NCI-H128 (cell line): ENCODE results near the gene ZBTB20.
A peak's percentile ranks its signal among the peaks of the same experiment; 100 is the strongest.

Experiments used
- DNase-seq: peaks from one replicate; lab custom pipeline; 2025; ENCODE audit not compliant: unreplicated experiment; lab: John Stamatoyannopoulos, UW

The ZBTB20 gene

DNA sequence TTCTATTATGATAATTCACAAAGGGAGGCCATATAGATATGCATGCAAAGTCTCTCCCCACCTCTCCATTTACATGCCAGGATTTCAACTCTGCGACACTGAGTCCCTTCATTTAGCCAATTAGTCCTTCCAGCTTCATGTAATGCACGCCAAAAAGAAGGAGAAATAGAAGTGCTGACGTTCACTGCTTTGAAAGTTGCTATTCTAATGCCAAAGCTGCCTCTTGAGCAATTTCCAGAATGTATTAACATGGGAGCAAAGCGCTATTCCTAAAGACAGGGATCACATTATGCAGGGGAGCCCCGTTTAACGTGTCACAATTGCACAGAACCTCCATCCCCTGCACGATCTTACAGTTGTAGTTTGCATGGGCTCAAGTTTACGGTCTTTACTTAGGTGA is 722.8 kb downstream of the ZBTB20 start:
- no peak for DNase-seq

DNA sequence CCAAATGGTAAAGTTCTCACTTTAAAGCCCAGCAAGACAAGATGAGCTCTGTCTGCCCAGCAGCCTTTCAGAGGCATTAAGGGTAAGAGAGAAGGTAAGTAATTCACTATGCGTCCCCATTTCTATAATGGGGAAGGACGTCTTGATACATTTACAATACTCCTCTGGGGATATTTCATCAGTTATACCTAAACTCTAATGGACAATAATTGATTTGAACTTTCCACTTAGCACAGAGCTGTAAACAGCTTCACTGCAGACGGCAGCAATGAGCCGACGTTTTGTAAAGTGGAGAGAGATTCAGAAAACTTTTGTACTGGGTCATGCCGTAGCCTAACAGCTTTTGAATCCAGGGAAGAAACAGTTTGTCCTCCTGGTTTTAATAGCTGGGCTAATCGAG is 725.9 kb downstream of the ZBTB20 start:
- peak; percentile 51 for DNase-seq

- no peak for DNase-seq
Measured at GRCh38 chr3:114420072-114420471, 727.0 kb downstream of the ZBTB20 start.

GRCh38 chr3:114418724-114419543 is 728.2 kb downstream of the ZBTB20 start:
- peak; percentile 36 for DNase-seq

GRCh38 chr3:114418107-114418506 is 729.0 kb downstream of the ZBTB20 start:
- no peak for DNase-seq

DNA sequence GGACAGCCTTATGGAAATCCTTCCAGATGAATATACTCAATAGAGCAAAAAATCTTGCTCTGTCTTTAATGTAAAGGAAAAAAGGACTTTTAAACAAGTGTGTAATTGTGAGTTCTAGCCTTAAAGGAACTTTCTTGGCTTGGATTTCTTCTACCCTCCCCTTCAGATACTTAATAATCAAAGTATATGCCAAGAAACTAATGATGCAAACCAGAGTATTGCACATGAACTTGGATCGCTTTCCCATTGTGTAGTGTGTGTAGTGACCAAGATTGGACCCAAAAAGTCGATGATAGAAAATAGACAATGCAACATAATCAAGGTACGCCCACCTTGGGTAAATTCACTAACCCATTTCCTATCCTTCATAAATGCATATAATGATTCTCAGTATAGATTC is 729.4 kb downstream of the ZBTB20 start:
- DNase-seq = no peak

GRCh38 chr3:114417265-114417664 is 729.8 kb downstream of the ZBTB20 start:
- no peak for DNase-seq

DNA sequence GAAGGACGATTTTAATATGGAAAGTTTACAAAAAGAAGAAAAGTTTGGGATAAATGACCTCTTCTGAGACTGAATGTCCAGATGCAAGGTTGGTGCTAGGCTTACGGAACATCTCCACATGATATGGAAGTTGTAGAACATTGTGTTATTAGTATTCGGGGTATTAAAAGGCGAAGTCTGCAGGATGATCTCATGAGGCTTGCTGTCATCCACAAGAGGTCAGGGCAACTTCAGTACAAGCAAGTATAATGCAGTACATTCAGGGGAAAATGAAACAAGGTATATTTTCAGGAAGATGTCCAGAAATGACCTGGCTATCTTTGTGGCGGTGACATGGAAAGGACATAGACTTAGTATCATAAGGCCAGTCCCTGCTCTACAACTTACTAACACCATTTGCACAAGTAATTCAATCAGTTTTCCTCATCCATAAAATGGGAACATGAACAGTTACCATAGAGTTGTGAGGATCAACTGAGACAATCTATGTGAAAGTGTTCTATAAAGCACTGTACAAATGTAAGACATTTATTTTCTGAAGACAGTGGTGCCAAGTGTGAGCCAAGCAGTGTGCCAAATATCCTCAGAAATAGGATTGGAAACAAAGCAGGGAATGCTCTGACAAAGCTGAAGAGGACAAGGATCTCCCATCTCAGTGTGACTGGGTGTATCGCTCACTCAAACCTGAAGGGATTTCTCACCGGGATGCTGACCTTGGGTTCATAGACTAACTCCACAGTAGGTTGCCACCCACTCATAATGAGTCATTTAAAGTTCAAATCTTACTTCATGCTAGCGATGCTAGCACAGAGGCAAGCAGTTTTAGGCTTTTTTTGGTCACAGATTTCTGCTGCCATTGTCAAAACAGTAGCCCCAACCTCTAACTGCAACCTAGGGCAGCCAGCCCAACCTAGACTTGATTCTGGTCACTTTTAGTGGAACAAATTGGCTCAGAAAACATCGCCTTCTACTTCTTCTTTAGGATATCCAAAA is 735.0 kb downstream of the ZBTB20 start:
- no peak for DNase-seq

DNA sequence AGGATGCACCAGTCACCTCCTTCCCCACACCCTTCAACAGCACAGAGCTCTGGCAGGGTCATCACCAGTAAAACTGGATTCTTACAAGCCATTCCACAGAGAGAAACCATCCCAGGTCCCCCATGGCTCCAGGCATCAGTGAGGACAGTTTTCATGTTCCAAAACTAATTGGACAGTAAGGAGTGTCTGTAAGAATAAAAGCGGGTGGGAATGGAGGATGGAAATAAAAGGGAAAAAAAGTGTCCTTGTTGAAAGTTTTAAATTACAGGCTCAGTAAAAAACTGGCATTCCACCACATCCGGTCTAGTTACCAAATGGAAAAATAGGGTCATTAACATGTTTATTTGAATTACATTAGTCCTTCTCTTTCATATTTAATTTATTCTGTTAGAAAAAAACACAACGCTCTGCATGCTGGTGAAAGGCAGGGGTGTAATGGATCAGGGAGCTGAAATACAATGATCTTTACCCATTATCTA is 735.9 kb downstream of the ZBTB20 start:
- no peak for DNase-seq

GRCh38 chr3:114408736-114409670 is 738.1 kb downstream of the ZBTB20 start:
- peak; percentile 67 for DNase-seq

DNA sequence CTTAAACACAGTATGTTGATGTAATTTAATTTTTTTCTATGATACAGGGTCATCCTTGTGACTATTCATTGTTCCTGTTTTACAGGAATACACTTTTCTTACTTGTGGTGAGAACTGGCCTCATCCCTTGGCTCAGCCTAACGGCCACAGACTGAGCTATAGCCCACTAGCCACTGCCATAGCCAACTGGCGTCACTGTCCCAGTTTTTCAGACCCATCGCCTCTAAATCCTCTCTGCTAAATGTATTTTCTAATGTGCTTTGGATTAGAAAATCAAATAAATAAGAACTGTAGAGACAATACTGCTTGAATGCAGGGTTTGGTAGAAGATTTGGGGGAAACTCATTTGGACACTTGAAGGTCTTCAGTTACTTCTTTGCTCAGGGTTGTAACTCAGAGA is 740.2 kb downstream of the ZBTB20 start:
- DNase-seq = no peak

DNA sequence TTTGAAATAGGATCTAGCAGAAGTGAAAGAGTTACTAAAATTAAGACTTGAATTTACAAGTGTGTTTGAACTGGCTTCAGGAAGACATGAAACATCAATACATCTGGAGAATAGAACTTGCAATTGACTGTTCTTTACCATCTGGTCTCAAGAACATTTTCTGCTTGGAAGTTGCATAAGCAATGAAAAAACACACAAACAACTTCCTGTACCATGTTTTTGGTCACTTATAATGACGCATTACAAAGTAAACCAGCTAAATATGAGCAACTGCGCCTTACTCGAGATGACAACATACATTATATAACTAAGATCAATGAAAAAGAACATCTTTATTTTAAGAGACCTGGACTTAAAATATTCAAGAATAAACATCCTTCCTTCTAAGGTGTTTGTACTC is 740.8 kb downstream of the ZBTB20 start:
- no peak for DNase-seq

DNA sequence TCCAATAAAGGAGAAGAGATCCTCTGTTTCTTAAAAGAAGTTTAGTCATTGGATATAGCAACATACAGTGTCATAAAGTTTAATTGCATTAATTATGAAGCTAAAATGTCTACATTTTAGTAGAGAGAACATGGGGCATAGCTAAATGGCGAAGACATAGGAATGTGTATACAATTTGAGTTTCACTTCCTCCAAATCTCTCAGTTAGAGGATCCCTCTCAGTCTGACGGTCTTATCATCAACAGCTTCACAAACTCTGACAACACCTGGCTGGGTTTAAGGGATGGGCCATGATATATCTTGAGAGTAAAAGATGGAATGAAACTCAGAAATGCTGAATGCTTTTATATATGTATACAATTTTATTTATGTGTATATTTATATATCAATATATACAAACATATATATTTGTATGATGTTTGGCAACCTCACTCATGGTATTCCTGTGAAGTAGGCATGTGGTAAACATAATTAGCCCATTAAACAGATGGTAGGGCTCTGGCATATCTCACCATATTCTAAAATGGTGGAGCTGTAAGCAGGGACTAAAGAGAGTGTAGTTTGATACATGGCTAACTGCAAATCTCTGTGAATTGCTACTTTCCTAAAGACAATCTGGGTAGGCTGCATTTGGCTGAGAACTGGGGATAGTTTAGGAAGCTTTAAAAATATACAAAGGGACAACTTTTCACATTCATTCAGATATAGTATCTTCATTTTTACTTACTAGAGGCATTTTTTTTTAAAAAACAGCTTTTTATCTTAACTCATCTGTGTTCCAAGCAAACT is 741.7 kb downstream of the ZBTB20 start:
- DNase-seq = no peak

GRCh38 chr3:114404590-114404989 is 742.5 kb downstream of the ZBTB20 start:
- DNase-seq = no peak

DNA sequence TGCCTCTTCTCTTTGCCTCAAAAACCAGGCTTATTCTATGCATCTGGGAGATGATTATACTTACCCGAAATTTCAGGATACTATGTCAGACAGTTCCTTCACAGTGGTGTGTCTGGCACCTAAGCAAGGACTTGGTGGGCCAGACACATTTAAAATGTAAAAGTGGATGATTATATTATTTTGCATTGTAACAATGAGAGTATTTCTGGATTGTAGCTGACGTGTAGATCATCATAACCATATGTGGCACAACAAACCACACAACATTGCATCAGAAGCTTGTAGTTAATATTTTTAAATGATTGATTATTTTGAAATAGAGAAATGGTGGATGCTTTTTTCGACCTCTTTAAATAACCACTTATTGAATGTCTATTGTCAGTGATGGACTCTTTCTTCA is 744.2 kb downstream of the ZBTB20 start:
- DNase-seq = no peak

DNA sequence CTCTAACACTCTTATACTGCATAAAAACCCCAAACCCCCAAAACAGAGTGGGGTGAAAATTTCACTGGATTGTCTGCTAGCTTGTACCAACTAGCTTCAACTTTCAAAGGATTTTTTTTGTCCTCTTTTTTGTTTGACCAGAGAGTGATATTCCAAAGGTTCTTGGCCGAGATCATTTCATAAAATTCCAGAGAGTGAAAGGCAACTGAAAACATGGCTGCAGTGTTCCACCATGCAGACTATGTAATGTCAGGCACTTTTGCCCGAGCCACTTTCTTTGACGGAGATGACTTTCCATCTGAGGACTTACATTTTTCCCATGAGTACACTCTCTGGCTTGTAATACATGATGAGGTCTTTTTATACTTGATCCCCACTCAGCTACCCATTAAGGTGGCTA is 745.7 kb downstream of the ZBTB20 start:
- DNase-seq = no peak

- DNase-seq = no peak
Measured at GRCh38 chr3:114400371-114400770, 746.7 kb downstream of the ZBTB20 start.

DNA sequence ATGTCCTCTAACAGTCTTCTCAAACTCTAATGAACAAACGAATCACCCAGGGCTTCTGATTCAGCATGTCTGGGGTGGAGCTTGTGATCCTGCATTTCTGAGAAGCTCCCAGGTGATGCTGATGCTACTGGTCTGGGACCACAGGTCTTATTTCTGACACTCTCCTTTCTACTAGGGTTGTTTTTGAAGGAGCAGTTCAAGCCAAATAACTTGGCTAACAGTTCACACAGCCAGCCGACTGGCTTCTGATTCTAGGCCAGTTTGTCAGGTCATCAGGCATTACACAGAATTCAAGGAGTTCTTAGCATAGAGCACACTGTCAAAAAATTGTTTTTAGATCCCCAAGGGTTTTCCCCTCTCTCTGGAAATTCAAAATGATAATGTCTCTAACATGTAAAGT is 752.5 kb downstream of the ZBTB20 start:
- no peak for DNase-seq

GRCh38 chr3:114393367-114394072 is 753.6 kb downstream of the ZBTB20 start:
- DNase-seq = no peak
